ENCODE data around the gene CAMTA1. TPM values are rescaled to one million over a fixed set of nuclear protein-coding genes. Genes with fewer than 3 reads are reported as not detected.

Gene CAMTA1
- total RNA-seq, 1 experiment from 2014 or later = 50.3 TPM

DNA sequence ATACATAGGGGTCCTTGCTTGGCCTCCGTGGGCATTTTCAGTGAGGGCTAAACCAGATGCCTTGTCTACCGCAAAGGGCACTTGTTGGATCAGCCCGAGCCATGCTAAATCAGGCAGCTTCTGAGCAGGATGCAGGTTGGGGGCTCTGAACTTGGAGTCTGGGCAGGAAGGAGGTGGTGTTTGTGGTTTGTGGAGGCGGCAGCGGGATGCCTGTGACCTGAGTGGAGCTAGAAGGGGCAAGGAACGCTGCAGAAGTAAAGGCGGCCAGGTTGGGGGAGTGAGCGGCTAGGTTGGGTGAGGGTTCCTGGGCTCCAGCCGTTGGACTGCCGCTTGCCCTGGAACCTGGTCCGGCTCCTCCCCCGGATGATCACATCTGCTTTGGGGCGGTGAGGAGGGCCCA lies 183.9 kb downstream of the CAMTA1 start:
- CTCF ChIA-PET = no interaction called here

DNA sequence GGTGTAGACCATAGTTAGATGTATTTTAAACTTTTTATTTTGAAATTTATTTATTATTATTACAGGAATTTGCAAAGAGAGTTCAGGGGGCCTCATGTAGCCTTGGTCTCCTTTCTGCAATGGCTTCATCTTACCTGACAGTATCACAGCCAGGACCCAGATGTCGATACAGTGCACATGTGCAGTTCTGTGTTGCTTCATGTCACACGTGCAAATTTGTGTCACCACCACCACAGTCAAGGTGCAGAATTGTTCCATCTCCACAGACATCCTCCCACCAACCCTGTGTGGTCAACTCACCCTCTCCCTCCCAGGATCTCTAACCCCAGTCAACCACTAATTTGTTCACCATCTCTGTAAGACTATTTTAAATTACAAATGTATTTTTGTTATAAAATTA lies 184.5 kb downstream of the CAMTA1 start:
- H3K36me3 Mint-ChIP-seq (ENCODE audit: insufficient read depth, unreplicated experiment) = no peaks in the 10 kb centered on the region
- no peak for DNase-seq
- H3K27ac Mint-ChIP-seq (ENCODE audit: unreplicated experiment) = no peak overlapping the region
- H3K27me3 Mint-ChIP-seq (ENCODE audit: unreplicated experiment) = peaks cover 57% of the 10 kb centered on the region
- CTCF ChIA-PET = no interaction called here
- intact Hi-C loops (cut with micrococcal nuclease; ENCODE audit: unreplicated experiment) = no loop called here
- H3K4me1 Mint-ChIP-seq (ENCODE audit: low read depth, unreplicated experiment) = no peaks in the 10 kb centered on the region
- TF ChIP-seq, protein P1, sequence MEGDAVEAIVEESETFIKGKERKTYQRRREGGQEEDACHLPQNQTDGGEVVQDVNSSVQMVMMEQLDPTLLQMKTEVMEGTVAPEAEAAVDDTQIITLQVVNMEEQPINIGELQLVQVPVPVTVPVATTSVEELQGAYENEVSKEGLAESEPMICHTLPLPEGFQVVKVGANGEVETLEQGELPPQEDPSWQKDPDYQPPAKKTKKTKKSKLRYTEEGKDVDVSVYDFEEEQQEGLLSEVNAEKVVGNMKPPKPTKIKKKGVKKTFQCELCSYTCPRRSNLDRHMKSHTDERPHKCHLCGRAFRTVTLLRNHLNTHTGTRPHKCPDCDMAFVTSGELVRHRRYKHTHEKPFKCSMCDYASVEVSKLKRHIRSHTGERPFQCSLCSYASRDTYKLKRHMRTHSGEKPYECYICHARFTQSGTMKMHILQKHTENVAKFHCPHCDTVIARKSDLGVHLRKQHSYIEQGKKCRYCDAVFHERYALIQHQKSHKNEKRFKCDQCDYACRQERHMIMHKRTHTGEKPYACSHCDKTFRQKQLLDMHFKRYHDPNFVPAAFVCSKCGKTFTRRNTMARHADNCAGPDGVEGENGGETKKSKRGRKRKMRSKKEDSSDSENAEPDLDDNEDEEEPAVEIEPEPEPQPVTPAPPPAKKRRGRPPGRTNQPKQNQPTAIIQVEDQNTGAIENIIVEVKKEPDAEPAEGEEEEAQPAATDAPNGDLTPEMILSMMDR (IDR thresholded peaks at IDR 0.05; ENCODE audit: unreplicated experiment) = no peak
- no peaks in the 10 kb centered on the region for H3K9me3 Mint-ChIP-seq (ENCODE audit: low read depth, unreplicated experiment)
- H3K4me3 Mint-ChIP-seq (ENCODE audit: low read depth, unreplicated experiment) = no peak overlapping the region
- BruUV-seq (replicated peaks) = no TSS peak

More for the DNA sequence above, 183.9 kb downstream of the CAMTA1 start:
- H3K27me3 Mint-ChIP-seq (ENCODE audit: unreplicated experiment) = peaks cover 57% of the 10 kb centered on the region
- no peak overlapping the region for H3K4me3 Mint-ChIP-seq (ENCODE audit: low read depth, unreplicated experiment)
- no peaks in the 10 kb centered on the region for H3K9me3 Mint-ChIP-seq (ENCODE audit: low read depth, unreplicated experiment)
- H3K4me1 Mint-ChIP-seq (ENCODE audit: low read depth, unreplicated experiment) = no peaks in the 10 kb centered on the region
- BruUV-seq (replicated peaks) = no TSS peak
- no peak for DNase-seq
- TF ChIP-seq, protein P1 (IDR thresholded peaks at IDR 0.05; ENCODE audit: unreplicated experiment) = no peak
- no peak overlapping the region for H3K27ac Mint-ChIP-seq (ENCODE audit: unreplicated experiment)
- H3K36me3 Mint-ChIP-seq (ENCODE audit: insufficient read depth, unreplicated experiment) = no peaks in the 10 kb centered on the region
- intact Hi-C loops (cut with micrococcal nuclease; ENCODE audit: unreplicated experiment) = no loop called here

DNA sequence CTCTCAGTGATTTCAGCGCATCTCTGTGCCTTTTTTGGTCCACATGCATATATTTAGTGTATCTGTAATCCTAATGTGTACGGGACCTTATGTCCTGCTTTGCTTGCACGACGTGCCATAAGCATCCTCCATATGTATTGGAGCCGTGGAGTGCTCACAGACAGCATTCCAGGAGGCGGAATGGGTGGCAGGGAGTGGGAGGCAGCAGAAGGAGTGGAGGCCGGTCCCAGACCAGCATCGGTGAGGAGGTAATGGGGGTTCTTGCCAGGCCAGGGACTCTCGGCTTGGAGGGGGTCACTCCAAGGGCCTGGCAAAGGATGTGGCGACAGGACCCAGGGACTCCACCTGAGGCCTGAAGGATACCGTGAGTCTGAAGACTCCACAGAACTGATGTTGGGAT lies 185.0 kb downstream of the CAMTA1 start:
- H3K27me3 Mint-ChIP-seq (ENCODE audit: unreplicated experiment) = peaks cover 57% of the 10 kb centered on the region
- DNase-seq = no peak
- TF ChIP-seq, protein P1 (IDR thresholded peaks at IDR 0.05; ENCODE audit: unreplicated experiment) = no peak
- intact Hi-C loops (cut with micrococcal nuclease; ENCODE audit: unreplicated experiment) = no loop called here
- CTCF ChIA-PET = no interaction called here
- no peaks in the 10 kb centered on the region for H3K36me3 Mint-ChIP-seq (ENCODE audit: insufficient read depth, unreplicated experiment)
- no TSS peak for BruUV-seq (replicated peaks)
- H3K9me3 Mint-ChIP-seq (ENCODE audit: low read depth, unreplicated experiment) = no peaks in the 10 kb centered on the region
- no peaks in the 10 kb centered on the region for H3K4me1 Mint-ChIP-seq (ENCODE audit: low read depth, unreplicated experiment)
- no peak overlapping the region for H3K27ac Mint-ChIP-seq (ENCODE audit: unreplicated experiment)
- H3K4me3 Mint-ChIP-seq (ENCODE audit: low read depth, unreplicated experiment) = no peak overlapping the region

DNA sequence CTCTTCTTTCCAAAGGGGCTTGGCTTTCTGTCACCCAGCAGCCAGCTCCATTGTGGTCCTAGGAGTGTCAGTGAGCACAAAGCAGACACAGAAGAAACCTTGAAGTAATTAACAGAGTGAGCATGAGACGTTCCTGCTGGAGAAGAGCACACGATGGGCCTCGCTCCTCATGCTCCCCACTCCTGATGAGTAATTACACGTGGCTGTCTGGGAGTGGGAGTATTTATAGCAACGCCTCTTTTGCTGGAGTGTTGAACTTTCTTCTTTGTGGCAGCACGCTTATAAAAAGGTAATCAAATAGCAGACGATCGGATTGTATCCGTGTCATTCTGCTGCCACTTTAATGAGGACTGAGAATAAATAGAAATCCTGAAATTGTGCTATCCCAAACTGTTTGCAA lies 185.8 kb downstream of the CAMTA1 start:
- no peak overlapping the region for H3K27ac Mint-ChIP-seq (ENCODE audit: unreplicated experiment)
- BruUV-seq (replicated peaks) = no TSS peak

More for the DNA sequence above, 185.8 kb downstream of the CAMTA1 start:
- peaks cover 59% of the 10 kb centered on the region for H3K27me3 Mint-ChIP-seq (ENCODE audit: unreplicated experiment)
- no peaks in the 10 kb centered on the region for H3K36me3 Mint-ChIP-seq (ENCODE audit: insufficient read depth, unreplicated experiment)
- intact Hi-C loops (cut with micrococcal nuclease; ENCODE audit: unreplicated experiment) = no loop called here
- H3K9me3 Mint-ChIP-seq (ENCODE audit: low read depth, unreplicated experiment) = no peaks in the 10 kb centered on the region
- no peak overlapping the region for H3K4me3 Mint-ChIP-seq (ENCODE audit: low read depth, unreplicated experiment)
- no peaks in the 10 kb centered on the region for H3K4me1 Mint-ChIP-seq (ENCODE audit: low read depth, unreplicated experiment)
- no peak for DNase-seq
- CTCF ChIA-PET = no interaction called here
- TF ChIP-seq, protein P1 (IDR thresholded peaks at IDR 0.05; ENCODE audit: unreplicated experiment) = no peak
